Measurements from ENCODE around the gene SLC6A6. TPM values are rescaled to one million over a fixed set of nuclear protein-coding genes. Genes with fewer than 3 reads are reported as not detected.

Gene SLC6A6
- total RNA-seq, 1 donor from 2014 or later: 46.3 TPM

- TF ChIP-seq CTCF (IDR thresholded peaks at IDR 0.05; ENCODE audit: unreplicated experiment): no peak
- DNase-seq (ENCODE audit: low spot score): no peak
These were observed 61.1 kb downstream of the SLC6A6 start for GRCh38 chr3:14463330-14464140.

GRCh38 chr3:14464141-14464465, 61.7 kb downstream of the SLC6A6 start:
- TF ChIP-seq CTCF (IDR thresholded peaks at IDR 0.05; ENCODE audit: unreplicated experiment): no peak
- Mint-ChIP-seq H3K36me3 (ENCODE audit: low read depth, unreplicated experiment) (peaks cover 22% of the 10 kb centered on the region), H3K4me3 (ENCODE audit: unreplicated experiment) (no peak overlapping the region), H3K27ac (ENCODE audit: unreplicated experiment) (no peak overlapping the region), H3K9me3 (ENCODE audit: unreplicated experiment) (no peaks in the 10 kb centered on the region), H3K4me1 (ENCODE audit: unreplicated experiment) (peaks cover 16% of the 10 kb centered on the region), H3K27me3 (ENCODE audit: unreplicated experiment) (peaks cover 5% of the 10 kb centered on the region)
- no peak for DNase-seq (ENCODE audit: low spot score)

More at GRCh38 chr3:14463330-14464140, 61.1 kb downstream of the SLC6A6 start:
- Mint-ChIP-seq H3K9me3 (ENCODE audit: unreplicated experiment) (no peaks in the 10 kb centered on the region), H3K4me1 (ENCODE audit: unreplicated experiment) (peaks cover 16% of the 10 kb centered on the region), H3K36me3 (ENCODE audit: low read depth, unreplicated experiment) (peaks cover 22% of the 10 kb centered on the region), H3K27me3 (ENCODE audit: unreplicated experiment) (peaks cover 5% of the 10 kb centered on the region), H3K4me3 (ENCODE audit: unreplicated experiment) (peak overlapping the region; percentile 49), H3K27ac (ENCODE audit: unreplicated experiment) (no peak overlapping the region)

GRCh38 chr3:14464521-14464920, 62.1 kb downstream of the SLC6A6 start:
- no peak for TF ChIP-seq CTCF (IDR thresholded peaks at IDR 0.05; ENCODE audit: unreplicated experiment)
- Mint-ChIP-seq H3K27ac (ENCODE audit: unreplicated experiment) (no peak overlapping the region), H3K27me3 (ENCODE audit: unreplicated experiment) (peaks cover 5% of the 10 kb centered on the region), H3K36me3 (ENCODE audit: low read depth, unreplicated experiment) (peaks cover 22% of the 10 kb centered on the region), H3K9me3 (ENCODE audit: unreplicated experiment) (no peaks in the 10 kb centered on the region), H3K4me3 (ENCODE audit: unreplicated experiment) (no peak overlapping the region), H3K4me1 (ENCODE audit: unreplicated experiment) (peaks cover 16% of the 10 kb centered on the region)
- no peak for DNase-seq (ENCODE audit: low spot score)

- Mint-ChIP-seq H3K9me3 (ENCODE audit: unreplicated experiment) (no peaks in the 10 kb centered on the region), H3K27ac (ENCODE audit: unreplicated experiment) (no peak overlapping the region), H3K4me1 (ENCODE audit: unreplicated experiment) (peaks cover 12% of the 10 kb centered on the region), H3K27me3 (ENCODE audit: unreplicated experiment) (peaks cover 3% of the 10 kb centered on the region), H3K4me3 (ENCODE audit: unreplicated experiment) (no peak overlapping the region), H3K36me3 (ENCODE audit: low read depth, unreplicated experiment) (peaks cover 16% of the 10 kb centered on the region)
- DNase-seq (ENCODE audit: low spot score): no peak
- TF ChIP-seq CTCF (IDR thresholded peaks at IDR 0.05; ENCODE audit: unreplicated experiment): no peak
These were observed 63.0 kb downstream of the SLC6A6 start for GRCh38 chr3:14465425-14465824.

- Mint-ChIP-seq H3K4me1 (ENCODE audit: unreplicated experiment) (peaks cover 3% of the 10 kb centered on the region), H3K4me3 (ENCODE audit: unreplicated experiment) (no peak overlapping the region), H3K9me3 (ENCODE audit: unreplicated experiment) (no peaks in the 10 kb centered on the region), H3K36me3 (ENCODE audit: low read depth, unreplicated experiment) (peaks cover 12% of the 10 kb centered on the region), H3K27ac (ENCODE audit: unreplicated experiment) (no peak overlapping the region), H3K27me3 (ENCODE audit: unreplicated experiment) (peaks cover 3% of the 10 kb centered on the region)
- TF ChIP-seq CTCF (IDR thresholded peaks at IDR 0.05; ENCODE audit: unreplicated experiment): no peak
- no peak for DNase-seq (ENCODE audit: low spot score)
These were observed 63.9 kb downstream of the SLC6A6 start for GRCh38 chr3:14466179-14466903.
